Right kidney (tissue), 9 donors: ENCODE measurements around the gene TMEM35B.
"Not testable (repeated sequence)": the region's sequence is repeated elsewhere in the genome, so short reads cannot be mapped to it uniquely, and the experiment has no call there.

Experiments
- DNase-seq: peaks from one replicate; pipeline ENCODE4 v3.0.0-alpha.2; 2016
- long read RNA-seq, 8 donors: transcript quantifications; one replicate each; lab custom pipeline, GENCODE V29; 2026

Gene TMEM35B
- long read RNA-seq, donor 1, transcript TMEM35B-201 (3 exons, 922 nt), result major isoform, 56 of 79 reads
- long read RNA-seq, donor 1, partial matches to known transcripts, result 23 of 79 reads
- long read RNA-seq, donor 1, other reads (novel, unspliced or antisense), result 0 of 79 reads
- long read RNA-seq, donor 2, transcript TMEM35B-201 (3 exons, 922 nt), result major isoform, 31 of 39 reads
- long read RNA-seq, donor 2, partial matches to known transcripts, result 8 of 39 reads
- long read RNA-seq, donor 2, other reads (novel, unspliced or antisense), result 0 of 39 reads
- long read RNA-seq, donor 3, transcript TMEM35B-201 (3 exons, 922 nt), result major isoform, 22 of 34 reads
- long read RNA-seq, donor 3, partial matches to known transcripts, result 12 of 34 reads
- long read RNA-seq, donor 3, other reads (novel, unspliced or antisense), result 0 of 34 reads
- long read RNA-seq, donor 4, transcript TMEM35B-201 (3 exons, 922 nt), result major isoform, 34 of 45 reads
- long read RNA-seq, donor 4, partial matches to known transcripts, result 11 of 45 reads
- long read RNA-seq, donor 4, other reads (novel, unspliced or antisense), result 0 of 45 reads
- long read RNA-seq, donor 5, transcript TMEM35B-201 (3 exons, 922 nt), result major isoform, 36 of 52 reads
- long read RNA-seq, donor 5, partial matches to known transcripts, result 16 of 52 reads
- long read RNA-seq, donor 5, other reads (novel, unspliced or antisense), result 0 of 52 reads
- long read RNA-seq, donor 6, transcript TMEM35B-201 (3 exons, 922 nt), result major isoform, 31 of 38 reads
- long read RNA-seq, donor 6, partial matches to known transcripts, result 7 of 38 reads
- long read RNA-seq, donor 6, other reads (novel, unspliced or antisense), result 0 of 38 reads
- long read RNA-seq, donor 7, transcript TMEM35B-201 (3 exons, 922 nt), result major isoform, 45 of 57 reads
- long read RNA-seq, donor 7, partial matches to known transcripts, result 12 of 57 reads
- long read RNA-seq, donor 7, other reads (novel, unspliced or antisense), result 0 of 57 reads
- long read RNA-seq, donor 8, transcript TMEM35B-201 (3 exons, 922 nt), result major isoform, 42 of 52 reads
- long read RNA-seq, donor 8, partial matches to known transcripts, result 10 of 52 reads
- long read RNA-seq, donor 8, other reads (novel, unspliced or antisense), result 0 of 52 reads

GRCh38 chr1:34984793-34985608 is at the start of gene TMEM35B:
TMEM35B (minus strand) TSS chr1:34985347; CDS start chr1:34985305, 42 bp downstream.
- DNase-seq, result peak; percentile 84

- no peak for DNase-seq
Measured at GRCh38 chr1:35033346-35033745, 48.2 kb upstream of the TMEM35B start.

GRCh38 chr1:35032384-35032739 is 47.2 kb upstream of the TMEM35B start:
- no peak for DNase-seq

DNA sequence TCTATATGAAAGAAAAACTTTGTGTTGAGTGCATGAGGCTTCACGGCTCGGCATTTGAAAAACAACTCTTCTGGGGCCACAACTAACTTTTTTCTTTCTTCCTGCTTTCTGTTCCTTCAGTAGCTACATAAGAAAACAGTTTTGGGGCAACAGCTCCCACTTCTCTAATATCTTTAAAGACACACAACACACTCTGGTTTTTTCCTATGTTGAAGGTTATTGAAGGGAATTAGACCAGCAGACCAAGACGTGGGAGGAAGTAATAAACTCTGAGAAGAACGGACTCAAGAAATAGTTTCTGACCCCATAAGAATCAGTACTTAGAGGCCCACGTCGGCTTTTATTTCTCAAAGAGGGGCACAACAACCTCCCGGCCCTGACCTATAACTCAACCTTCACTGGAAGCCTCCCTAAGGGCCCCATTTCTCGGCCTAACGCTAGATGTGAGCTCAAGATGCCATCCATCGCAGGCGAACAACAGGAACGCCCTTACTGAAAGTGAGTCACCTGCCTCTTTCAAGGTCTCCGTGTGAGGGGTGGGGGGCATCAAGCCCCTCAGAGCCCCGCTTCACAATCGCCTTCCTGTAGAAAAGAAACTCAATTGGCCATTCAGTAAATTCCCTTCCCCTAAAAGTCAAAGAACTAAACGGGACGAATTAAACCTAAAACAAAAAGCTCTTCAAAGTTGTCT is 45.8 kb upstream of the TMEM35B start:
- DNase-seq, result no peak

DNA sequence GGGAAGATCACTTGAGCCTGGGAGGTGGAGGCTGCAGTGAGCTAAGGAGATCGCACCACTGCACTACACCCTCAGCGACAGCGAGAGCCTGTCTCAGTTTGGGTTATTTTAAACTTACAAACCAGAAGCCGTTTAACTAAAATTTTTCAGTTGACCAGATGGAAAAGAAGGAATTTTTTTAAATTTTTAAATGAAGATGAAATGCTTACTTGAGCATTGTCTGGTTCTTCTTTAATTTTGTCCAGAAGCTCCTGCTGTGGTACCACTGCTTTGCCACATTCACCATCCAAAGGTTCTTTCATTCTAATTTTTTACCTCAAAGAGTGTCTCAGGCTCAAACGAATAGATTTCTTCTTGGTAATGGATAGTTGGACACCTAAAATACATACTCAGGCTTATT is 45.2 kb upstream of the TMEM35B start:
- no peak for DNase-seq

GRCh38 chr1:35029761-35030160 is 44.6 kb upstream of the TMEM35B start:
- DNase-seq, result no peak

- no peak for DNase-seq
Measured at GRCh38 chr1:35016406-35016805, 31.3 kb upstream of the TMEM35B start.

GRCh38 chr1:35014486-35014885 is 29.3 kb upstream of the TMEM35B start:
- DNase-seq, result no peak

DNA sequence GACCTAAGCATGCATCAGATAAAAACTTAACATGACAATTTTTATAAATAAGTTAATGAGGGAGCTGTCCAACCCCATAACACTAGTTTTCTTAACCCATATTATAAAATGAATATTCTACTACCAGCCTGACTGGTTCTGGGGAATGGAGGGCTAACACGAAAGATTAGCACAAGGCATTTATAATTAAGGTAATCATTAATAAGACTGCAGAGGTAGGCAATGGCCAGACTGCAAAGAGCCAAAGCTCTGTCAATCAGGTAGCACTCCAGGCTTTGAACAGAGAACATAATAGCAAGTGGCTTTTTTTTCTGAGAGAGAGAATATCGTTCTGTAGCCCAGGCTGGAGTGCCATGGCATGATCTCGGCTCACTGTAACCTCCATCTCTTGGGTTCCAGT is 20.6 kb upstream of the TMEM35B start:
- DNase-seq, result peak; percentile 9

DNA sequence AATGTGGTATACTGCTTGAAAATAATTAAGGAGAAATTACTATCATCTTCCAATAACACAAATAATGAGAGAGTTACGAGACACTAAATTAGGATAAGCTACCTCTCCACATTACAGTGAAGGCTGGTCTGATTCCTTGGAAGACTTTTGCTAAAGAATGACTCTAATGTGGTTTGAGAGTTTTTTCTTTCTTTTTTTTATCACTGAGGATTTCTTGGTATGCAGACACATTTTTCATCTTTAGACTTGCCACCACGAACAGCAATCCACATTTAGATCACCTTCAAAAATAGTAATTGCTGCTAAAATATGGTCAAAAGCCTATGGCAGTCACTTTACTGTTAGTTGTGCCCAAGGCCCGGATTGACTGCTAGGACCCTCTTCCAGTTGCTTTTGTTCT is 16.6 kb upstream of the TMEM35B start:
- no peak for DNase-seq

DNA sequence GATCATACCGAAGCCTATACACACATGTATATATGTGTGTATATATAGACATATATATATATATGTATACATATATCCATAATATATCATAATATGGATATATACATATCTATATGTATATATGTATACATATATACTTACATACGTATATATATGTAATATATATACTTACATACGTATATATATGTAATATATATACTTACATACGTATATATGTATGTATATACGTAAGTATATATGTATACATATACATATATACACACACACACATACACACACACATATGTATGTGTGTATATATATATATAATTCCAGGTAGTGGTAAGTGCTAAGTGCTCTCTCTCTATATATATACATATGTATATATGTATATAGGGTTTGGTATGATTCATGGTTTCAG is 9.7 kb upstream of the TMEM35B start:
- DNase-seq, result no peak

- DNase-seq, result no peak
Measured at GRCh38 chr1:34988581-34988980, 3.4 kb upstream of the TMEM35B start.

DNA sequence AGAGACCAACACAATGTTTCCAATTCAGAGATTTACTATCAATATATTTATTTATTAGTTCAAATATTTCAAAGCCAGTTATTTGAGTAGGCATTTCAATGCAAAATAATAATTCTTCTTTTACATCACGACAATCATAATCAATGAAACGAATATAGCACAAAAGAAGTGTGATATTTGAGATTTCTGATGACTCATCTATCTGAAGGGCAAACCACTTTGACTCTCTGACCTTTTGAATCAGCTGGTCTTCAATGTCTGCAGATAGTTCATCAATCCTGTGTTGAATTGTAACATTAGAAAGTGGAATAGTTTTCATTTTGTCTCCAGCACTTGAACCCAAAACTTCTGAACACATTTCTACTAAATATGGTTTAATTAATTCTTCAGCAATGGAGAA is 3.0 kb upstream of the TMEM35B start:
- no peak for DNase-seq

- no peak for DNase-seq
Measured at GRCh38 chr1:34987018-34987417, 1.9 kb upstream of the TMEM35B start.

- not testable (repeated sequence) for DNase-seq
Measured at GRCh38 chr1:34985609-34985904, 410 bp upstream of the TMEM35B start.

GRCh38 chr1:34984435-34984792 is 733 bp downstream of the TMEM35B start:
- DNase-seq, result no peak

- DNase-seq, result peak; percentile 20
Measured at GRCh38 chr1:34983700-34984355, 1.3 kb downstream of the TMEM35B start.

DNA sequence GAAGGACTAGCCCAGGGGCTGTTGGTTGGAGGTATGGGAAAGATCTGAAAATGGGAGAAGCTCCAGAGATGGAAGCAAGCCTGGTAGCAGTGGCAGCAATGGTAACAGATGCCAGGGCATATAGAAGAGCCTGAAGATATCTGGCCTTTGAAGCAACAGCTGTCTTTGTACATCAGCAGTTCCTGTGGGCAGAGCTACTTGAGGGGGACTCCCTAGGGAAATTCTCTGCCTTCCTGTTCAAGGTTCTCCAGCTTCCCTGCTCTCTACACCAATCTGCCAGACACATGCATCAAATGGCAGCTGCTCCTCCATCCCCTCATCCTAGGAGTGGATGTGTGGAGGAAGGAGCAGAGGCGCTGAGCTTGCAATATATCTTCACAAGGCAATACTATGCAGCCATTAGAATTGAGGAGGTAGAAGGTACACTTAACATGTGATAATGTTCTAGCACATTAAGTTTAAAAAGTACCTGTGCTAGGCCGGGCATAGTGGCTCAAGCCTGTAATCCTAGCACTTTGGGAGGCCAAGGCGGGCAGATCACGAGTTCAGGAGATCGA is 2.2 kb downstream of the TMEM35B start:
- DNase-seq, result no peak

GRCh38 chr1:34980715-34981114 is 4.4 kb downstream of the TMEM35B start:
- DNase-seq, result no peak

GRCh38 chr1:34978921-34979320 is 6.2 kb downstream of the TMEM35B start:
- DNase-seq, result no peak

GRCh38 chr1:34977858-34978257 is 7.3 kb downstream of the TMEM35B start:
- DNase-seq, result no peak
